ENCODE measurements around the gene BMP8A. TPM values are rescaled to one million over a fixed set of nuclear protein-coding genes. Genes with fewer than 3 reads are reported as not detected.
"Not testable (repeated sequence)": the region's sequence is repeated elsewhere in the genome, so short reads cannot be mapped to it uniquely, and the experiment has no call there.

The BMP8A gene
- total RNA-seq, 1 donor from 2014 or later: 0.30 TPM

DNA sequence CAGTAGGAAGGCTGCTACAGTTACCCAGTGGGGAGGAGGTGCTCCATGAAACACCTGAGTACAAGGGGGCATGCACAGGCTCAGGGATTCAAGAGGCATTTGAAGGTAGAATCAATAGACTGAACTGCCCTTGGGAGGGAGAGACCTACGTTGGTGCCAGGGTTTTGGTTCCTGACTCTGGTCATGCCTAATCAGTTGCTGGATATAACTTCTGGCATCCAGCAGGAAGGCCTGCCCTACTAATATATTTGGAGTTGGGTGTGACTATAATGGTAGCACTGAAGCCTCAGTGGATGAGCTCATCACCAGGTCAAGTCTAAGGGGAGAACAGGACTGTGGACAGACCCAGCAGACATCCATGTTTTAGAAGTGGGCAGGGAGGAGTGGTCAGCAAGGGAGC lies 15.9 kb upstream of the BMP8A start:
- intact Hi-C loops (cut with DNase I); DNase-seq: not testable (repeated sequence)
- ATAC-seq (ENCODE audit: poor library complexity): peak; percentile 80

DNA sequence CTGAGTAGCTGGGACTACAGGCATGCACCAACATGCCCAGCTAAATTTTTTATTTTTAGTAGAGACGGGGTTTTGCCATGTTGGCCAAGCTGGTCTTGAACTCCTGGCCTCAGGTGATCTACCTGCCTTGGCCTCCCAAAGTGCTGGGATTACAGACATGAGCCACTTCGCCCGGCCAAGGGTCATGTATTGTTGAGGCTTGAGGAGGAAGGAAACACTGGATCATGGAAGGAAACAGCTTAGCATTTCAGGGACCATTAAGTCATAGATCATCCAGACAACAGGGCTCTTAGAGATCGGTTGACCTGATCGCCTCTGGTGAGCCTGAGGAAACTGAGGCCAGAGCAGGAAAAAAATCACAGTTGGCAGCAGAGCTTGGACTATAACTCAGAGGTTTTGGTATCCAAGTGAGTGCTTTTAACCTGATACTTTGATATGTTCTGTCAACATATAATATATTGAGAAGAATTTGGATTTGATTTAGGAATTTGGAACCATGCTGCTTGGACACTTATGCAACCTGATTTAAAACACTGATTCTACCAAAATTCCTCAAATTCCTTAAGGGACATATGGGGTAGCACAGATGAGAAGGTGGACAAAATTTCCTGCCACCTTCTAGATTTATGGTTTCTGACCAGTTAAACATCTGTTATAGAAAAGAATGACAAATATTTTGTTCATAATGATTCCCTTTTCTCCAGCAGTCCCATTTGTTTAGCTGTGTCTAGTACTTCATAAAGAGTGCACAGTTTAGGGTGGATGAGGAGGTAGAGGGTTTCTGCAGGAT lies 13.1 kb upstream of the BMP8A start:
- ATAC-seq (ENCODE audit: poor library complexity) (no peak), DNase-seq (no peak)
- intact Hi-C loops (cut with DNase I): no loop called here

DNA sequence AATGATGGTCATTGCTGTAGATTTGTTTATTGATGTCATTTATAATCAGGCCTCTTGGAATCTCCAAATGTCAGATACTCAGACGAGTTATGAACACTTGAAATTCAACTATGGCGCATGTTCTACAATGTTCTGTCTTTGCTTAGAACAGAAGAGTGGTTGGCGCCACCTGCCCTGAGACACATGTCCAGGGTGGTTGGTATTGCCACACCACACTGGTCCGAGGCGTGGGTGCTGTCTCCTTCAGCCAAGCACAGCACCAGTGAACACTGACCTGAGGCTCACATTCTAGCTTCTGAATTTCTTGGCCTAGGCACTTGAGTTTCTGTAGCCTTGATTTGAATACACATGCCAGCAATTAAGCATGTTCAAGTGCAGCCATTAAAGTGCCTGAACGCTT lies 10.1 kb upstream of the BMP8A start:
- ATAC-seq (ENCODE audit: poor library complexity): peak; percentile 34
- intact Hi-C loops (cut with DNase I): no loop called here
- DNase-seq: no peak

DNA sequence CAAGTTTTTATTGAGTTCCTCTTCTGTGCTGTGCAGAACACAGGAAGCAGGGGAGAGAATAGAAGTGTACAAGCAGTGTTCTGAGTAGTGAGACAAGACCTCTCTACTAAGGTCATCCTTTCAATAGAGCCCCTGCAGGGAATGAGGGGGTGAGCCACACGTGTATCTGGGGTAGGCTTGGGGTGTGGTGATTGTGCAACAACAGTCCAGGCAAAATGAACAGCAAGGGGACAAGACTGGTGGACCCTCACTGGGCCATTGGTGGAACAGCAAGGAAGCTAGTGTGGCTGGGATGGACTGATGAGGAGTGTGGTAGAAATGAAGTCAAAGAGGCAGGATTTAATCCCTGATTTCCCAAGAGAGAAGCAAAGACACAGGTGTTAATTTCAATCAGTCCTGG lies 8.2 kb upstream of the BMP8A start:
- intact Hi-C loops (cut with DNase I): no loop called here
- ATAC-seq (ENCODE audit: poor library complexity) (no peak), DNase-seq (no peak)

DNA sequence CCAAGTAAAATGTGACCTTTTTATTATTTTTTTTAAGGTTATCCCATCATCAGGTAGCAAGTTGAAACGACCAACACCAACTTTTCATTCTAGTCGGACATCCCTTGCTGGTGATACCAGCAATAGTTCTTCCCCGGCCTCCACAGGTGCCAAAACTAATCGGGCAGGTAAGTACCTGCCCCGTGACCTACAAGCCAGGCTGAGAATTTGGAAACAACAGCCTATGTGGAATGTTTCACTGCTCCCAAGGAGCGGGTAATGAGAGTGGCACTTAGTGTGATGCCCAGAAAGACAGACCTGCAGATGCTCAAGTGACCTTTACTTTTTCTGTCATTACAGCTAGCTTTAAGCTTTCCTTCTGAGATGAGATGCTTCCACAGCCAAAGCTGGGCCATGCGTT lies 6.9 kb upstream of the BMP8A start:
- ATAC-seq (ENCODE audit: poor library complexity) (no peak), DNase-seq (no peak)
- intact Hi-C loops (cut with DNase I): no loop called here

DNA sequence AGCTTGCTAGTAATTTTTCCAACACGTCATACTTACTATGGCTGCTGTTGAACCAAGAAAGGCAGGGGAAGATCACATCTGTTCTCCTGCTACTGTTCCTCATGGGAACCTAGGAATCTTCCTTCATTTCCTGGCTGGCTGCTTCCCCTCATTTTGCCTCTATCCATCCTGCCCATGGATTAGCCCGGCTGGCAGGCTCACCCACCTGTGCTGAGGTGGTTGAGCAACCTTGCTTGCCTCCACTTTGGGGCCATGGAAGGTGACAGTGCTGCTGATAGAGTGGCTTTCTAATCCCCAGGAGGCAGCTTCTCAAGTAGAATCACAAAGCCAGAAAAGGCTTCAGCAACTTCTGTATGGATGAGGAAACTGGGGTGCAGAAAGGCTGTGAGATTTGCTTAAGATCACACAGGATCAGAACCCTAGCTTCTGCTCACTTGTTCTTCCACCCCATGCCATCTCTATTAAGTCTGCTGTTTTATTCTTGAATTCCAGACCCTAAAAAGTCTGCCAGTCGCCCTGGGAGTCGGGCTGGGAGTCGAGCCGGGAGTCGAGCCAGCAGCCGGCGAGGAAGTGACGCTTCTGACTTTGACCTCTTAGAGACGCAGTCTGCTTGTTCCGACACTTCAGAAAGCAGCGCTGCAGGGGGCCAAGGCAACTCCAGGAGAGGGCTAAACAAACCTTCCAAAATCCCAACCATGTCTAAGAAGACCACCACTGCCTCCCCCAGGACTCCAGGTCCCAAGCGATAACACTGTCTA lies 6.2 kb upstream of the BMP8A start:
- ATAC-seq (ENCODE audit: poor library complexity) (peak; percentile 35), DNase-seq (peak; percentile 50)
- intact Hi-C loops (cut with DNase I): no loop called here

DNA sequence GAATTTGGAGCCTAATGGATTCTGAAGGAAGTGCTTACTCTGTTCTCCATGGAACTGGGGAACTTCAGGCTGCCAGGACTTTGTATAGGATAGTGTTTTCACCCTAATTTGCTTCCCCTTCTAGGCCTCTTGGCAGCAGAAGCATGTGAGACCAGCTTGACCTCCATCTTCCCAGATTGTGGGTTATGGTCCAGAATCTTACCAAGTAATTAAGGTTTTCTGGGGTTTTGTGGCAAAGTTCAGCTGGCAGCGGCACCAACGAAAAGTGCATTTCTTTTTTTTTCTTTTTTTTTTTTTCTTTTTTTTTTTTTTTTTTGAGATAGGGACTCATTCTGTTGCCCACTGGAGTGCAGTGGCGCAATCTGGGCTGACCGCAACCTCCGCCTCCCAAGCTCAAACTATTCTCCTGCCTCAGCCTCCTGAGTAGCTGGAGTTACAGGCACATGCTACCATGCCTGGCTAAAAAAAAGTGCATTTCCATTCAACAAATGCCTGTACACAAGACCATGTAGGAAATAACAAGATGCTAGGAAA lies 3.4 kb upstream of the BMP8A start:
- no peak for DNase-seq
- intact Hi-C loops (cut with DNase I): no loop called here
- no peak for ATAC-seq (ENCODE audit: poor library complexity)

DNA sequence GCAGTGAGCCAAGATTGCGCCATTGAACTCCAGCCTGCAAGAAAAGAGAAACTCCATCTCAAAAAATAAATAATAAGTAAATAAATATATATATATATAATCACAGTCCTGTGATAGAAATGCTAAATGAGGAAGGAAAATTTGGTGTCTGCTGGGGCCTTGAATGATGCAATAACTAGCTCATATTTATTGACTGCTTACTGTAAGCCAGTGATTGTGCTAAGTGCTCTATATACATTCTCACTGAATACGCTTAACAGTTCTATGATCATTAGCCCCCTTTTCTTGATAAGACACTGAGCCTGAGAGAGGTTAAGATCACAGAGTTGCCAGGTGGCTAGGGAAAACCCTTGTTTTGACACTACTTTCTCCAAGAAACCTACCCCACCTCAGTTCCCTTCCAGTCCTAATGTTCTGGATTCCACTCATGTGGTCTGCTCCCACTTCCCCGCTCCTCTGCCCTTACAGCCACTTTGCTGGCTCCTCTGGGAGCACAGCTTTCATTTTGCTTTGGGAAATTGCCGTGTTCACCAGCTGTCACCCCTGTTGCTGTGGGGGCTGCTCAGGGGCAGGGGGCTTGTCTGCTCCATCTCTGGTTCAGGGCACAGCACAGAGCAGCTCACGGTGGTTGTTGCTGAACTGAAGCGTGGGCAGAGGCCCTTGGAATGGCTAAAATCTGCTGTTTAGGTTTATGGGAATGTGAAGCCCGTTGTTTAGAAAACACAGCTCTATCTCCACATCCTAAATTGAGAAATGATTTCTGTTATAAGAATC lies 2.5 kb upstream of the BMP8A start:
- DNase-seq: no peak
- no peak for ATAC-seq (ENCODE audit: poor library complexity)
- intact Hi-C loops (cut with DNase I): no loop called here

DNA sequence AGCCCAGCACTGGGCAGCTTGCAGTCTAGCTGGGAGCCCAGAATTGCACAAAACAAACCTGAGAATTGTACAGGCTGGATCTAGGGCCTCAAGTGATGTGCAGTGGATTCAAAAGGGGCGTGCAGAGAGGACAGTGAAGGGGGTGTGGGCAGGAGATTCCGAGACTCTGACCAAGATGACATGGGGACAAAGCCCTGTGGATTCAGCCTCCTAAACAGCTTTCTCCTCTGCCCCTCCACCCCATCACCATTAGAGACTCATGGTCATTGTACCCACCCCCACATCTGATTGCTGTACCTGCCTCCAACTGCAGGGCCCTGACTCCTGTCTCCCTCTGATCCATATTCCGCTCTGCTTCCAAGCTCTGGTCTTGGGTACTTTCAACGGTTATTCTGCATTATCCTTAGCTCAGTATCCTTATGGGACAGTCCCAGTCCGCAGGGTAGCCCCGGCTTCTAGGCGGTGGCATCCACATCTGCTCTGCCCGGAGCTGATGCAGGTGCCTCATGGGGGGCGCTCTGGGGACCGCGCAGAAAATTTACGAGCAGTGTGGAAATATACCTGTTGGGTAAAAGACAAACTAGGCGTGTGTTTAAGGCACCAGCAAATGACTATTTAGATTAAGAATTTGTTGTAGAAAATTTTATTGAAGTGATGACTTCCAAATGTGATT lies 1.7 kb upstream of the BMP8A start:
- DNase-seq: no peak
- intact Hi-C loops (cut with DNase I): no loop called here
- ATAC-seq (ENCODE audit: poor library complexity): no peak

DNA sequence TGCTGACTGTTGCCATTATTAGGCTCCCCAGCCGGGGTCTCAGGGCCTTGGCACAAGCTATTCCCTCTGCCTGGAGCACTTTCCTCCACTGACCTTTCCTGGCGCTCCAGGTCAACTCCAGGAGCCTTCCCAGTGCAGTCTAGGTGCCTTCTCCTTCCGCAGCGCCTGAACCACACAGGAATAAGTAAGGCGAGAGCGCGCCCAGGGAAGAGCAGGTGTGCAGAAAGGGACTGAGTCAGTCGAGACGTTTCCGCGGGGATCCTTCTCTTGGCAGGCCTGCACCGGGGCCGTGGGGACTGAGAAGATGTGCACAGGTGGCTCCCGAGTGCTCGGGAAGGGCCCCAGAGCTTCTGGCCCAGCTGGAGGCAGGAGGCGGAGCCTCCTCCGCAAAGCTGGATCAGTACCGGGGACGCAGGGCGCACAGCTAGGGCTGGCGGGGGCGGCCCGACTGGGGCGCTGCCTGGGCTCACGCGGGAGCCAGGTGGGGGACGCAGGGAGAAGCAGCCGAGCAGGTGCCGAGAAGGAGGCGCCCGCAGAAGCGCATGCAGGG lies 765 bp upstream of the BMP8A start:
- intact Hi-C loops (cut with DNase I): no loop called here
- peak; percentile 6 for ATAC-seq (ENCODE audit: poor library complexity)
- no peak for DNase-seq

DNA sequence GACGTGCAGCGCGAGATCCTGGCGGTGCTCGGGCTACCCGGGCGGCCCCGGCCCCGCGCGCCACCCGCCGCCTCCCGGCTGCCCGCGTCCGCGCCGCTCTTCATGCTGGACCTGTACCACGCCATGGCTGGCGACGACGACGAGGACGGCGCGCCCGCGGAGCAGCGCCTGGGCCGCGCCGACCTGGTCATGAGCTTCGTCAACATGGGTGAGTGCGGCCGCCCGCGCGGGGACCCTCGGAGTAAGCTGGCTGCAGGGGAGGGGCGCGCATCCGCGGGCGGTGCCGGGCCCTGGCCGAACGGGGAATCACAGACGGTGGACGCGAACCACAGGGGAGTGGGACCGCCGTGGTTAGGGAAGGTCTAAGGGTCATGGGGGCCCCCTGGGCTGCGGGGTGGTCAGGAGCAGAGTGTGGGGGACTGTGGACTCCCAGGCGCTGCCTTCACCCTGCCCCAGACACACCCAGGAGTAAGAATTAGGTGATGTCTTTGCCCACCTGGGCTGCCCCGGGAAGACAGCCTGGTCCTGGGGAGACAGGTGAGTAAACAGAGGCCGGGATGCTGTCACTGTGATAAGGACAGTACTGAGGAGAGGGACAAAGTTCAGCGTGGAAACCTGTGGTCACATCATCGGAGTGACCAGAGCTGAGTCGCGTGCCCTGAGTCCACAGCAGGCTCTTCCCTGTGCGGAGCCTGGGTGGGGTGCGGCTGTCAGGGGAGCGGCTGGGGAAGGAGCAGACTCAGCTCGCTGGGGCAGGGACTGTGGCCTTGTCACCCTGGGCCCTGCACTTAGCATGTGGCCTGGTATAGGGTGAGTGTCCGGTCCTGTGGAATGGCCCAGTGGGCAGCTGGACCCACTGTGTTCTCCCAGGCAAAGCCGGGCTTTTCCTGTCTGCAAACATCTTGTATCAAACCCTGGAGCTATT lies 944 bp downstream of the BMP8A start:
- DNase-seq; intact Hi-C loops (cut with DNase I); ATAC-seq (ENCODE audit: poor library complexity): not testable (repeated sequence)

DNA sequence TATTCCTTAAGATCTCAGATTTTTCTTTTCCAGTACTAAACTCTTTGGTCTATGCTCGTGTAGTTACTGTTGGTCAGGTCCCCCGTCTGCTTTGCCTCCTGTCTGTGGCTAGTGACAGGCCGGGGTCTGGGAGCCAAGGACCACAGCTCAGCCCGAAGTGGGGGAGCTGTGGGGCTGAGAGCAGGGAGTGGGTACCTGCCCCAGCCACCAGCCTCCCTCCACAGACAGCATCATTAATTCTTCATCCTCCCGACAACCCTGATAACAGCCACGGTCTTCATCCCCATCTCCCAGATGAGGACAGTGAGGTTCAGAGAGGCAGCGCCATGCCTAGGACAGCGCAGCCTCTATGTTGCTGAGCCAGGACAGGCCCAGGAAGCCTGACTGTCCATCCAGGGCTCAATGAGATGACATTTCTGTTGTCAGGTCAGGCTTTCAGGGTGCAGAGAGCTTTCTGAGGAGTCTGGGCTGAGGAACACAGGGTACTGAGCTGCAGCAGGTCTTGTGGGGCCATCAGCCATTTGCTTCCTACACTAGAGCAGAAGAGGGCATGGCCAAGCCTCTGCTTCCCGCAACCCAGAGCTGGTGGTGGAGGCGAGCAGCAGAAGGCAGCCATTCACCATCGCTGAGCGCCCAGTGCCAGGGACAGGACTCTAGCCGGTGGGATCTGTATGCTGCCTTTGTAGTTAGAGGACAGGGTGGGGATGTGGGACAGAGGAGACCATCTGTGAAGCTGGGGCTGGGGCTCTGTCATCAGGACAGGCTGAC lies 1.8 kb downstream of the BMP8A start:
- ATAC-seq (ENCODE audit: poor library complexity); intact Hi-C loops (cut with DNase I); DNase-seq: not testable (repeated sequence)

DNA sequence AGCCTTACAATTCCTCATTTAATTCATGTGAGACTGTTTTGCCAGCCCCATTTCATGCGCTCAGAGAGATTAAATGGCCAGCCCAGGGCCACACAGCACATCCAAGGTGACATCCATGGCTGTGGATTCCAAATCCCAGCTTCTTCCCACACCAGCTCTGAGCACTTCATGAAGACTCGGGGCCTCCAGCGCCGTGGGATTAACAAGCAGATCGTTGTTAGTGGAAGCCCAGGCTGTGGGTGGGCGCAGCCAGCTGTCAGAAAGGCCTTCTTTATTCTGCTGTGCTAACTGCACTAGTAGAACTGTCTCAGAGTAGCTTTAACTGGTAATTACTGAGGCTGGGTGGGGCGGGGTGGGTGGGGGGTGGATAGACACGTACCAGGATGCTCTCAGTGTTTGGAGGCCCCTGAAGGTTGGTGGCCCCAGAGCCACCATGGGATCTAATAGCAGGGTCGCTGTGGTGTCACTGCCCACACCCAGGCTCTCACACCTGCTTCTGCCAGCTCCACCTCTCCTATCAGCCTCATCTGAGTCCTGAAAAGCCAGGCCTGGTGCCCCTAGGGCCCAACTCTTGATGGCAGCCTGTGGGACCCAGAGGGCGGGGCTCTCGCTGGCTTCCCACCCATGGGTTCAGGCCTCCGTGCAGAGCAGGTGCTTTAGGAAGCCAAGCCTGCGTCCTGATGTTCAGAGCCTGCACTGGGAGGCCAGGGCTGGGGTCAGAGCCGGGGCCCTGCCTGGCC lies 3.4 kb downstream of the BMP8A start:
- DNase-seq (no peak), ATAC-seq (ENCODE audit: poor library complexity) (no peak)
- intact Hi-C loops (cut with DNase I): no loop called here

DNA sequence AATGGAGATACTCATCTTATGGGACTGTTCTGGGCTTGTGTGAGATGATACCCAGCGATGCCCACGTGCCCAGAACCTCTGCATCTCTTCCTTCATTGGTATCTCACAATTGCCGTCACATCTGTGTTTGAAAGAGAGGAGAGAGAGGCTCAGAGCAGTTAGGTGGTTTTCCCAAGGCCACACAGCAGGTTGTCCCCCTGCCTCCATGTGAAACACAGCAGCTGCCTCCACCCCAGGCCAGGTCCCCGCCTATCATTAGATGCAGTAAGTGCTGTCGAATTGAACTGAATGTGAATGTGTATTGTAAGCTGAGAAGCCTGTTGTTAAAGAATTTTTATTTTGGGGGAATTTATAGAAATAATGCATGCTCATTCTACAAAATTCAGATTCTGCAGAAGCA lies 5.1 kb downstream of the BMP8A start:
- ATAC-seq (ENCODE audit: poor library complexity); DNase-seq; intact Hi-C loops (cut with DNase I): not testable (repeated sequence)

DNA sequence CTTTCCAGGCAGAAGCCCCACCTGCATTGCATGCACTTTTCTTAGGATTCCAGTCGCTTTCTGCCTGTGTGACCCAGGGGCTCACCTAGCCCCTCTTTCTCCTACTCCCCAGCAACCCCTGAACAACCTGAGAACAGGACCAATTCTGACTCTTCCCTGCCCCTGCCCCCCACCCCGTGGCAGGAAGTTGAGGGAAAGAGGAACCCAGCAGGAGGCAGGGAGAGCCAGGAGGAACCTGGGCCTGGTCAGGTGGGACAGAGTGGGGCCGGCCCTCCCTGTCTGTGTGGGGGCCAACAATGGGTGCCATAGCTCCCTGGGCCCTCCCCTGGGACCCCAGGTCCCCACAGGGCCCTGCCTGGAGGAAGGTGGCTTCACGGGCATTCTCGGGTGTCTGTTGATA lies 6.1 kb downstream of the BMP8A start:
- ATAC-seq (ENCODE audit: poor library complexity) (no peak), DNase-seq (no peak)
- intact Hi-C loops (cut with DNase I): no loop called here

DNA sequence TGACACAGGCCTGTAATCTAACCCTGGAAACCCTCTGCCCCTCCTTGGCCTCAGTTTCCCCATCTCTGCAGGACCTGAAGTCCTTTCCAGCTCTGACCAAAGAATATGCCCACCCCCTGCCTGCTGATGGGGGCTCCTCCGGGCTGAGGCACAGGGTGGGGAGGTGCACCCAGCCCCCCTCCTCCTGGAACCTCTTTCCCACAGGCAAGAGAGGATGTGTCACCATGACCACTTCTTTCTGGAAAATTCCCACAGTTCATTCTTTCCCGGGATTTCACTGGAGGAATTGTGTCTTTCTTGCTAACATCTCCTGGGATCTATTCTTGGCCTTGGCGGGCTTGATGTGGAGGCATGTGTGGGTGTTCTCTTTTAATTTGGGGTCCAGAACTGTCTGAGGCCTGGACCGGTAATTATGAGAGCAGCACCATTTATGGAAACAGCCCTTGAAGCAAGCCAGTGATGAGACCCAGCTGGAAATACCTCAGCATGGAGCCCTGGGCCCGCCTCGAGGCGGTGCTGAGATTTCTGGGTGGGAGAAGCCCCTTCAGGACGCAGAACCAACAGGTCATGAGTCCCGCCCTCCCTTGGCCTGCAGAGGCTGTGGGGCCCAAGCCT lies 6.8 kb downstream of the BMP8A start:
- DNase-seq; ATAC-seq (ENCODE audit: poor library complexity); intact Hi-C loops (cut with DNase I): not testable (repeated sequence)
